Tibial artery (tissue), 4 donors: ENCODE measurements around the gene BMPR1B.
"Not testable (repeated sequence)": the region's sequence is repeated elsewhere in the genome, so short reads cannot be mapped to it uniquely, and the experiment has no call there.

ENCODE experiments used
- DNase-seq, 2 donors: peaks; one replicate each; pipeline ENCODE4 v3.0.0-alpha.2; 2019
- H3K27ac ChIP-seq, 2 donors: fragments of 200-600 bp; sonication (generic) in 1 of 2; 1 replicate in 1 of 2; 2 replicates in 1 of 2; pipeline ENCODE4 v1.5.1; 2018 to 2019; ENCODE audit warnings: mild to moderate bottlenecking in 1 of 2
- H3K27me3 ChIP-seq, 2 donors: fragments of 200-600 bp; sonication (generic) in 1 of 2; one replicate each; pipeline versions ENCODE4 v1.5.1 to v1.6.0; 2016 to 2019
- H3K36me3 ChIP-seq, 3 donors: fragments of 200-600 bp; sonication (generic) in 2 of 3; one replicate each; pipeline ENCODE4 v1.5.1; 2016 to 2019; ENCODE audit warnings: mild to moderate bottlenecking in 2 of 3
- H3K4me1 ChIP-seq, 4 donors: fragments of 200-600 bp; sonication (generic) in 2 of 4; 1 replicate in 3 of 4; 2 replicates in 1 of 4; pipeline ENCODE4 v1.5.1; 2016 to 2019
- H3K4me3 ChIP-seq, 2 donors: fragments of 200-600 bp; sonication (generic) in 1 of 2; 1 replicate in 1 of 2; 2 replicates in 1 of 2; pipeline ENCODE4 v1.5.1; 2018 to 2019; ENCODE audit warnings: mild to moderate bottlenecking in 2 of 2
- H3K9me3 ChIP-seq, 3 donors: fragments of 200-600 bp; sonication (generic) in 1 of 3; one replicate each; pipeline ENCODE4 v1.5.1; 2016 to 2019
- CTCF ChIP-seq, 2 experiments: fragments of 200-600 bp in 1 of 2; fragments of 450-650 bp in 1 of 2; IDR thresholded peaks; one replicate each; pipeline ENCODE4 v1.5.1; 2017 to 2019; ENCODE audit warnings: antibody characterized with exemption in 2 of 2, mild to moderate bottlenecking in 1 of 2, moderate library complexity in 1 of 2
- intact Hi-C: fragments of 100-400 bp; cut with DNase I; formaldehyde crosslinking; loops from one replicate; pipeline ENCODE4 v1.15.0; 2023; ENCODE audit warnings: low total_unique reads

BMPR1B gene

GRCh38 chr4:95165926-95166524 lies 408.3 kb downstream of the BMPR1B start:
- no peaks in the 10 kb centered on the region for H3K9me3 ChIP-seq
- intact Hi-C loops, result no loop called here
- TF ChIP-seq CTCF (IDR thresholded peaks at IDR 0.05), result peak; percentile 54 to 75
- peaks cover 0 to 17% (median 13%) of the 10 kb centered on the region in 3 donors for H3K36me3 ChIP-seq
- no peak for DNase-seq
- no peaks in the 10 kb centered on the region for H3K4me1 ChIP-seq
- H3K27ac ChIP-seq, result no peak overlapping the region
- no peaks in the 10 kb centered on the region for H3K27me3 ChIP-seq
- H3K4me3 ChIP-seq, result no peak overlapping the region

GRCh38 chr4:95167805-95168204 lies 410.1 kb downstream of the BMPR1B start:
- Histone ChIP-seq H3K9me3 (no peaks in the 10 kb centered on the region), H3K4me3 (no peak overlapping the region), H3K27me3 (no peaks in the 10 kb centered on the region), H3K36me3 (peaks cover 0 to 17% (median 13%) of the 10 kb centered on the region in 3 donors), H3K4me1 (no peaks in the 10 kb centered on the region), H3K27ac (no peak overlapping the region)
- intact Hi-C loops, result no loop called here
- no peak for DNase-seq
- no peak for TF ChIP-seq CTCF (IDR thresholded peaks at IDR 0.05)

- Histone ChIP-seq H3K9me3 (no peaks in the 10 kb centered on the region), H3K4me1 (no peaks in the 10 kb centered on the region), H3K4me3 (no peak overlapping the region), H3K27ac (no peak overlapping the region), H3K36me3 (peaks cover 0 to 17% (median 13%) of the 10 kb centered on the region in 3 donors), H3K27me3 (no peaks in the 10 kb centered on the region)
- TF ChIP-seq CTCF (IDR thresholded peaks at IDR 0.05), result no peak
- intact Hi-C loops, result no loop called here
- DNase-seq, result no peak
Measured at GRCh38 chr4:95170176-95170575, 412.4 kb downstream of the BMPR1B start.

- H3K9me3 ChIP-seq, H3K27ac ChIP-seq, DNase-seq, H3K27me3 ChIP-seq, H3K4me1 ChIP-seq, H3K4me3 ChIP-seq, intact Hi-C loops: not testable (repeated sequence)
- peaks cover 0 to 17% (median 13%) of the 10 kb centered on the region in 3 donors for H3K36me3 ChIP-seq
Measured at GRCh38 chr4:95171377-95171776, 413.6 kb downstream of the BMPR1B start.

GRCh38 chr4:95178938-95179337 lies 421.2 kb downstream of the BMPR1B start:
- intact Hi-C loops, result no loop called here
- Histone ChIP-seq H3K27ac (no peak overlapping the region), H3K4me3 (no peak overlapping the region), H3K4me1 (no peaks in the 10 kb centered on the region), H3K9me3 (peaks cover 0 to 6% (median 0%) of the 10 kb centered on the region in 3 donors), H3K36me3 (peaks cover 23 to 51% (median 29%) of the 10 kb centered on the region in 3 donors), H3K27me3 (no peaks in the 10 kb centered on the region)
- no peak for DNase-seq
- no peak for TF ChIP-seq CTCF (IDR thresholded peaks at IDR 0.05)

- Histone ChIP-seq H3K36me3 (peaks cover 23 to 55% (median 29%) of the 10 kb centered on the region in 3 donors), H3K4me1 (no peaks in the 10 kb centered on the region), H3K27me3 (no peaks in the 10 kb centered on the region), H3K4me3 (no peak overlapping the region), H3K9me3 (peaks cover 0 to 6% (median 0%) of the 10 kb centered on the region in 3 donors), H3K27ac (no peak overlapping the region)
- DNase-seq, result no peak
- TF ChIP-seq CTCF (IDR thresholded peaks at IDR 0.05), result no peak
- intact Hi-C loops, result no loop called here
Measured at GRCh38 chr4:95180531-95181242, 422.9 kb downstream of the BMPR1B start.
